ENCODE data around the gene BRPF3.
"Not testable (repeated sequence)": the region's sequence is repeated elsewhere in the genome, so short reads cannot be mapped to it uniquely, and the experiment has no call there.

Gene BRPF3

GRCh38 chr6:36200154-36200891 lies 3.8 kb downstream of the BRPF3 start:
- DNase-seq (ENCODE audit: low read depth in 1 of 2, low spot score in 1 of 2) = no peak

DNA sequence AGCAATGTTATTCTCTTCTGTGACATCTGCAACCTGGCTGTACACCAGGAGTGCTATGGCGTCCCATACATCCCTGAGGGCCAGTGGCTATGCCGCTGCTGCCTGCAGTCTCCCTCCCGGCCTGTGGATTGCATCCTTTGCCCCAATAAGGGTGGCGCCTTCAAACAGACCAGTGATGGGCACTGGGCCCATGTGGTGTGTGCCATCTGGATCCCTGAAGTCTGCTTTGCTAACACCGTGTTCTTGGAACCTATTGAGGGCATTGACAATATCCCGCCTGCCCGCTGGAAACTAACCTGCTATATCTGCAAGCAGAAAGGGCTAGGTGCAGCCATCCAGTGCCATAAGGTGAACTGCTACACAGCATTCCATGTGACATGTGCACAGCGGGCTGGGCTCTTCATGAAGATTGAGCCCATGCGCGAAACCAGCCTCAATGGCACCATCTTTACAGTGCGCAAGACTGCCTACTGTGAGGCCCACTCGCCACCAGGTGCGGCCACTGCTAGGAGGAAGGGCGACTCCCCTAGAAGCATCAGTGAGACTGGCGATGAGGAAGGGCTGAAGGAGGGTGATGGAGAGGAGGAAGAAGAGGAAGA lies 4.6 kb downstream of the BRPF3 start:
- no peak for DNase-seq (ENCODE audit: low read depth in 1 of 2, low spot score in 1 of 2)

DNA sequence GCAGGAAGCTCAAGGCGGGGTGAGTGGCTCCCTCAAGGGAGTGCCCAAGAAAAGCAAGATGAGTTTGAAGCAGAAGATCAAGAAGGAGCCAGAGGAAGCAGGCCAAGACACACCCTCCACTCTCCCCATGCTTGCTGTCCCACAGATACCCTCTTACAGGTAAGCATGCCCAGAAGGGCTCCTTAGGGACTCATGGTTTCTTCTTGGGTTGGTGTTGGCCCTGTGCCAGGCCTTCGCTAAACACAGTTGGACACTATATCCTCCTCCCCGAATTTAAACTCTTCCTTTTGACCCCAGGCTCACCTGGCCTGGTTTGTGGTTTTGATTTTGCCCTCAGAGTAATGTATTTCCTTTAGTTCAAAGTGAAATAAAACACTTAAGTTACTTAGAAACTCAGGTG lies 5.1 kb downstream of the BRPF3 start:
- DNase-seq (ENCODE audit: low read depth in 1 of 2, low spot score in 1 of 2) = no peak

DNA sequence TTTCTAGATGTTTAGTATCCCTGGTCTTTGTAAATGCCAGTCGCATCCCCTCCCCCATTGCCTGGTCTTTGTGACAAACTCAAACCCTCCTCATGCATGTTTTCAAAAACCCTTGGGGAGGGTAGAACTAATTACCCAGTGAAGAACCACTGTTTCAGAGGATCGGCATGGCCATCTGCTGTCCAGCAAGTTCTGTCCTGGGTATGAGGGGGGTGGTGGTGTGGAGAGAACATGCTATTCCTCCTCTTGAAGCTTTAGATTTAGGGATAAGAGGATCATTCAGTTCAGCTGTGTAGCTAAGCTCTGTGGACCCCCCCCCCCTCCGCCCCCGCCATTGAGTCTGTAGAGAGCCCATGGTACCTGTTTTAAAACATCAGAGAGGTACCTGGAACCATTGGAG lies 5.6 kb downstream of the BRPF3 start:
- no peak for DNase-seq (ENCODE audit: low read depth in 1 of 2, low spot score in 1 of 2)

- peak in 1 of 2 donors; percentile 7 for DNase-seq (ENCODE audit: low read depth in 1 of 2, low spot score in 1 of 2)
Observed at GRCh38 chr6:36204068-36204753, 7.7 kb downstream of the BRPF3 start.

DNA sequence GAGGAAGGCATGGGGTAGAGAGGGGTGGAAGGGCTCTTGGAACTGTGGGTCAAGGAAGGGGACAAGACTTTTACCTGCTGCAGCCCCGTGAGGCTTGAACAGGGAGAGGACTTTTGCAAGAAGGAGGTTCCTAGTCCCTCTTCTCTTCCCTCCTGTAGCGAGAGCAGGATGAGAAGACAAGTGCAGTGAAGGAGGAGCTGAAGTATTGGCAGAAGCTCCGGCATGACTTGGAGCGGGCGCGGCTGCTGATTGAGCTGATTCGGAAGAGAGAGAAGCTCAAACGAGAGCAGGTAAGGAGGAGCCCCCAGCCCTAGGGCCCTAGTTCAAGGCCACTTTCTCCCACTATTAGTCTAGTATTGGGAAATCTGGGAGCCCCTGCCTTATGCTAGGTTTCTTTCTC lies 10.6 kb downstream of the BRPF3 start:
- no peak for DNase-seq (ENCODE audit: low read depth in 1 of 2, low spot score in 1 of 2)

GRCh38 chr6:36209606-36210005 lies 13.1 kb downstream of the BRPF3 start:
- no peak for DNase-seq (ENCODE audit: low read depth in 1 of 2, low spot score in 1 of 2)

- DNase-seq (ENCODE audit: low read depth in 1 of 2, low spot score in 1 of 2) = no peak
Observed at GRCh38 chr6:36210182-36210581, 13.6 kb downstream of the BRPF3 start.

DNA sequence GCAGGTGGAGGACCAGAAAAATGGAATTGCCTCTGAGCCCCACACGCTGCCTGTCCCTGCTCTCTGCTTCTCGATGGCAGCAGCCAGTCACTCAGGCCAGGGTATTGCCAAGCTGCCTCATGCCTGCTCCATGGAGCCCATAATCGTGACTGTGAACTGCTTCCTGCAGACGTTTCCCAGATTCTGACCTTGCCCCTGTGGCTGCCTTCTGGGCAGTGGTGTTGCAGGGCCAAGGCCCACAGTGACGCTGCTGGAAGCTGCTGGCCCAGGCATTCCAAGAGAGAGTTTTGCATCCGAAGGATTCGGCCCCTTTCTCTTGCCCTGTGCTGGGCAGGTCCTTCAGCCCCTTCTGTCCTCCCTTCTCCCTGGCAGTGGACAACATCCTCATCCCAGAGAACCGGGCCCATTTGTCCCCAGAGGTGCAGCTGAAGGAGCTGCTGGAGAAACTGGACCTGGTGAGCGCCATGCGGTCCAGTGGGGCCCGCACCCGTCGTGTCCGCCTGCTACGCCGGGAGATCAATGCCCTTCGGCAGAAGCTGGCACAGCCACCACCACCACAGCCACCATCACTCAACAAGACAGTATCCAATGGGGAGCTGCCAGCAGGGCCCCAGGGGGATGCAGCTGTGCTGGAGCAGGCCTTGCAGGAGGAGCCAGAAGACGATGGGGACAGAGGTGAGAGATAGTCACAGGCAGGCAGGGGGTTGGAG lies 14.5 kb downstream of the BRPF3 start:
- no peak for DNase-seq (ENCODE audit: low read depth in 1 of 2, low spot score in 1 of 2)

DNA sequence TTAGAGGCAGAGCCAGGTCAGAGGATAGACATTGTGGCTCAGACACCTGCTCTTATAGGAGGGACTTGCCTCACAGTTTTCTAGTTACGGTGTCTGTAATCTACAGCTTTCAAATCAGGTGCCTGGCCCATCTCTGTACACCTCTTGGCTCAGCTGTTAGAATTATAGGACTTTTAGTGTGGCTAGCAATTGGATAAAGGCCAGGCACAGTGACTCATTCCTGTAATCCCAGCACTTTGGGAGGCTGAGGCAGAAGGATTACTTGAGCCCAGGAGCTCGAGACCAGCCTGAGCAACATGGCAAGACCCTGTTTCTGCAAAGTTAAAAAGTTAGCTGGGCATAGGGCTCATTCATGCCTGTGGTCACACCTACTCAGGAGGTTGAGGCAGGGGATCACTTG lies 20.0 kb downstream of the BRPF3 start:
- DNase-seq (ENCODE audit: low read depth in 1 of 2, low spot score in 1 of 2) = no peak

DNA sequence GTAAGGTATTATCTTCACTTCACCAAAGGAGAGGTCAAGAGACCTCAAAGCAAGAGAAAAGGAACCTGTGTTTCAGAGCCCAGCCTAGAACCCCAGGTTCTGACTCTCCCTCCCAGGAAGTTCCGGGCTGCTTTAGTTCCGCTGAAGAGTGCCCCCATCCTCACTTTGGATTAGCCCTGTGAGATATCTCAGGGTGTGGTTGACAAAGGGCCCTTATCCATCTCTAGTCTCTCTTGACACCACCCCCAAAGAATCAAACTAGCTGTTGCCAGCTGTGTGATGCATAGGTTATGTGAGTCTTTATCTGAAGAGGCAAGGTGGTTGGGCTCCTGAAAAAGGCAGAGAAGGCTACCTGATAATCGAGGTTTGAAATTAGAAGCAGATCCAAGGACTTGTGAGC lies 20.6 kb downstream of the BRPF3 start:
- no peak for DNase-seq (ENCODE audit: low read depth in 1 of 2, low spot score in 1 of 2)

GRCh38 chr6:36217946-36218345 lies 21.4 kb downstream of the BRPF3 start:
- no peak for DNase-seq (ENCODE audit: low read depth in 1 of 2, low spot score in 1 of 2)

GRCh38 chr6:36218516-36218915 lies 22.0 kb downstream of the BRPF3 start:
- not testable (repeated sequence) for DNase-seq (ENCODE audit: low read depth in 1 of 2, low spot score in 1 of 2)

DNA sequence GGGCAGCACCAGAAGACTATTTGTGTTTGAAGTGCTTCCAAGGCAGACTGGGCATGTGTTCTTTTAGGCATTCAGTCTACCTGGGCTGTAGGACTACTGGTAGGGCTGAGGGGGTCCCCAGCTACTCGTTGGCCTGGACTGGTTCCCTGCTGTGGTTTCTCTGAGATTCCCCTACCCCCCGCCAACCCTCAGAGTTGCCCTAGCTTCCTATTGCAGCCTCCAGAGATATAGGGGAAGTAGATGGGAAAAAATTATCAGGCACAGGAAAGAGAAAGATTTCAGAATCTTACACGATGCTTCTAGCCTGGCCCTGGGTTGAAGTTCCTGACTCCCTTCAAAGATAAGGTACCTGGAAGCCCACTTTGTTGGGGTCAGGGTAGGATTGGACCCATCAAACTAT lies 22.5 kb downstream of the BRPF3 start:
- no peak for DNase-seq (ENCODE audit: low read depth in 1 of 2, low spot score in 1 of 2)

GRCh38 chr6:36220226-36220625 lies 23.7 kb downstream of the BRPF3 start:
- no peak for DNase-seq (ENCODE audit: low read depth in 1 of 2, low spot score in 1 of 2)

GRCh38 chr6:36221674-36222073 lies 25.1 kb downstream of the BRPF3 start:
- DNase-seq (ENCODE audit: low read depth in 1 of 2, low spot score in 1 of 2) = no peak

GRCh38 chr6:36222924-36223323 lies 26.4 kb downstream of the BRPF3 start:
- no peak for DNase-seq (ENCODE audit: low read depth in 1 of 2, low spot score in 1 of 2)

GRCh38 chr6:36223706-36224105 lies 27.2 kb downstream of the BRPF3 start:
- no peak for DNase-seq (ENCODE audit: low read depth in 1 of 2, low spot score in 1 of 2)

DNA sequence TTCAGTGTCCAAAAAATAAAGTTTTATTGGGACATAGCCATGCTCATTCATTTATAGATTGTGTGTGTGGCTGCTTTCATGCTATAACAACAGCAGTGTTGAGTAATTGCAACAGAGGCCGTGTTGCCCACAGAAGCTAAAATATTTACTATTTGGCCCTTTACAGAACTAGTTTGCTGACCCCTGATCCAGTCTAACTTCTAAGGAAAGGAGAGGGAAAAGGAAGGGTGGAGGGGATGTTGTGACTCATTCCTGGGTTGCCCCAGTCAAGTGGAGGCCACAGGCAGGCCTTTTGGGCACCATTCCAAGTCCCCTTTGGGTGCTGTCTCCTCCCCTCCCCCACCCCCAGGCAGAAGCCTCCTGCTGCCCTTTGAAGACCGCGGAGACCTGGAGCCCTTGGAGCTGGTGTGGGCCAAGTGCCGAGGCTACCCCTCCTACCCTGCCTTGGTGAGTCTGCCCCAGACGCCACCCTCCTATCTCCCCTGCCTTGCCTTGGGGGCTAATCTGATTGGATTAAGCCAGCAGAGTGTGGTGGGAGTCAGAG lies 28.4 kb downstream of the BRPF3 start:
- no peak for DNase-seq (ENCODE audit: low read depth in 1 of 2, low spot score in 1 of 2)

DNA sequence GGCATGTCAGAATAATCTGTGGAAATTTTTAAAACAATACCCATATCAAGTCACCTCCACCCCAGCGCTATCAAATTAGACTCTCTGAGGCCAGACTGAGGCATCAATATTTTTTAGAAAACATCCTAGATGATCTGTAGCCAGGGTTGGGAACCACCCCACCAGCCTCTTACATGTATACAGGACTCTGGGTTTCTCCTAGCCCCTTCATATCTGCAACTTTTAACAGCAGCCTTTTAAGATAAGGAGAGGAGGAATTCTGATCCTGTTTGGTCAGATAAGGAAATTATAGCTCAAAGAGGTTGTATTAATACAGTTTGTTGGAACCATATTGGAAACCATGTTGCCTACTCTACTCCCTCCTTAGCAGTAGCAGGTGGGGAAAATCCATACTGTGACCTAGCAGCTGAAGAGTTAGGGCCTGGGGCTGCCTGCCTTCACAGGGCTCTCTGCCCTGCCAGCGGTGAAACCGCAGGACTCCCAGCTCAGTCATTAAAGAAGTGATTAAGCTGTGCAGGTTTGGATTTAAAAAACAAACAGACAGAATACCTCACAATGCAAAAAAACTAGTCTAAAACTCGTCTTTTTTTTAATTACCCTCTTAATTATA lies 30.0 kb downstream of the BRPF3 start:
- DNase-seq (ENCODE audit: low read depth in 1 of 2, low spot score in 1 of 2) = no peak
